ENCODE measurements around the gene ZXDC. TPM values are rescaled to one million over a fixed set of nuclear protein-coding genes. Genes with fewer than 3 reads are reported as not detected.

Gene ZXDC
- total RNA-seq, 1 experiment from 2014 or later, result 55.4 TPM

DNA sequence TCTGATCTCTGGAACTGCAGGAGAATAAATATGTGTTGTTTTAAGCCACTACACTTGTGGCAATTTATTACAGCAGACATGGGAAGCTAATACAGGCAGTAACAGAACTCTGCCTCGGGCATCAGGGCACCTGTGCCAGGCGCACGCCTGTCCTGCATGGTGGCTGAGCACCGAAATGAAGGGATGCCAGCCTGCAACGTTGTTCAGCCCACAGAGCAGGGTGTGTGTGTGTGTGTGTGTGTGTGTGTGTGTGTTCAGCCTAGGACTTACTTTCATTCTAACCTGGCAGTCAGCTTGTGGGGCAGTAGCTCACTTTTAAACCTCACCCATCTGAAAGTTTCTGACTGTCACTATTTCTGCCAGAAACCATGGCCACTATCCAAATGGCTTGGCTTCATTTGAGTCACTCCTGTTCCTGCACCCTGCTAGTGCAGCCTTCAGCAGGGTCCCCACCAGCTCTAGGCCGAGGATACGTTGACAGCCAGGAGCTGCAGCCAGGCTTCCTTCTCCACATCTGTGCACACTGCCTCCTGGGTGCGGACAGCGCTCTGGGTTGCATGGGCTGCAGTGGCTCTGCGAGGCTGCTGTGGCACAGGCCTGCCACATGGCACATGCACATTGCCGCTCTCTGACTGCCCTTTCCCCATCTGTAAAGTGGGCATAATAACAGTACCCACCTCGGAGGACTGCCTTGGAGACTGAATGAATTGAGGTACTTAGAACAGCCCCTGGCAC is 37.4 kb upstream of the ZXDC start:
- intact Hi-C loops (cut with micrococcal nuclease; ENCODE audit: unreplicated experiment), result no loop called here
- no peak for TF ChIP-seq EZH2 (IDR thresholded peaks at IDR 0.05; ENCODE audit: low read depth)
- TF ChIP-seq, protein P1, sequence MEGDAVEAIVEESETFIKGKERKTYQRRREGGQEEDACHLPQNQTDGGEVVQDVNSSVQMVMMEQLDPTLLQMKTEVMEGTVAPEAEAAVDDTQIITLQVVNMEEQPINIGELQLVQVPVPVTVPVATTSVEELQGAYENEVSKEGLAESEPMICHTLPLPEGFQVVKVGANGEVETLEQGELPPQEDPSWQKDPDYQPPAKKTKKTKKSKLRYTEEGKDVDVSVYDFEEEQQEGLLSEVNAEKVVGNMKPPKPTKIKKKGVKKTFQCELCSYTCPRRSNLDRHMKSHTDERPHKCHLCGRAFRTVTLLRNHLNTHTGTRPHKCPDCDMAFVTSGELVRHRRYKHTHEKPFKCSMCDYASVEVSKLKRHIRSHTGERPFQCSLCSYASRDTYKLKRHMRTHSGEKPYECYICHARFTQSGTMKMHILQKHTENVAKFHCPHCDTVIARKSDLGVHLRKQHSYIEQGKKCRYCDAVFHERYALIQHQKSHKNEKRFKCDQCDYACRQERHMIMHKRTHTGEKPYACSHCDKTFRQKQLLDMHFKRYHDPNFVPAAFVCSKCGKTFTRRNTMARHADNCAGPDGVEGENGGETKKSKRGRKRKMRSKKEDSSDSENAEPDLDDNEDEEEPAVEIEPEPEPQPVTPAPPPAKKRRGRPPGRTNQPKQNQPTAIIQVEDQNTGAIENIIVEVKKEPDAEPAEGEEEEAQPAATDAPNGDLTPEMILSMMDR (conservative IDR thresholded peaks at IDR 0.05), result no peak
- CTCF ChIA-PET, result interaction anchor here (0.6 to 0.8 kb wide), 3 partner anchors 11 to 430 kb away, joined by 3 to 4 read pairs (median 3); partner anchors contain the start of gene CHST13
- DNase-seq, result no peak
- Histone ChIP-seq H2AFZ (no peak overlapping the region), H3K4me2 (no peak overlapping the region), H3K4me1 (replicated peaks; ENCODE audit: insufficient read depth) (peaks cover 9% of the 10 kb centered on the region), H3K9me2 (ENCODE audit: insufficient read depth) (no peaks in the 10 kb centered on the region), H4K20me1 (ENCODE audit: insufficient read depth) (no peaks in the 10 kb centered on the region), H3K36me3 (ENCODE audit: low read depth) (no peaks in the 10 kb centered on the region), H3K9me3 (ENCODE audit: insufficient read depth, low read depth) (no peaks in the 10 kb centered on the region), H3F3A (ENCODE audit: insufficient read depth, low read depth) (no peaks in the 10 kb centered on the region), H3K4me3 (no peak overlapping the region), H3K27me3 (ENCODE audit: insufficient read depth, low read depth) (no peaks in the 10 kb centered on the region), H3K27ac (no peak overlapping the region), H3K79me2 (ENCODE audit: low read depth) (no peaks in the 10 kb centered on the region)
- POLR2A ChIA-PET (ENCODE audit: unreplicated experiment), result interaction anchor here (0.6 kb wide), 2 partner anchors 21 to 447 kb away, joined by 5 read pairs; no protein-coding TSS in a partner anchor
- no TSS peak for BruUV-seq (replicated peaks)

- H2AFZ ChIP-seq, result no peak overlapping the region
- no peaks in the 10 kb centered on the region for H3K36me3 ChIP-seq (ENCODE audit: low read depth)
- no peak overlapping the region for H3K27ac ChIP-seq
- H3F3A ChIP-seq (ENCODE audit: insufficient read depth, low read depth), result no peaks in the 10 kb centered on the region
- no peaks in the 10 kb centered on the region for H4K20me1 ChIP-seq (ENCODE audit: insufficient read depth)
- no peaks in the 10 kb centered on the region for H3K27me3 ChIP-seq (ENCODE audit: insufficient read depth, low read depth)
- H3K4me2 ChIP-seq, result no peak overlapping the region
- BruUV-seq (replicated peaks), result no TSS peak
- intact Hi-C loops (cut with micrococcal nuclease; ENCODE audit: unreplicated experiment), result no loop called here
- POLR2A ChIA-PET (ENCODE audit: unreplicated experiment), result no interaction called here
- H3K4me3 ChIP-seq, result no peak overlapping the region
- CTCF ChIA-PET, result interaction anchor here (1.1 kb wide), 1 partner anchor 29 kb away, joined by 4 read pairs; no protein-coding TSS in a partner anchor
- no peaks in the 10 kb centered on the region for H3K9me2 ChIP-seq (ENCODE audit: insufficient read depth)
- TF ChIP-seq, protein P1 (conservative IDR thresholded peaks at IDR 0.05), result no peak
- no peak for DNase-seq
- peaks cover 10% of the 10 kb centered on the region for H3K4me1 ChIP-seq (replicated peaks; ENCODE audit: insufficient read depth)
- no peaks in the 10 kb centered on the region for H3K9me3 ChIP-seq (ENCODE audit: insufficient read depth, low read depth)
- H3K79me2 ChIP-seq (ENCODE audit: low read depth), result no peaks in the 10 kb centered on the region
Observed at GRCh38 chr3:126512026-126512425, 36.3 kb upstream of the ZXDC start.

DNA sequence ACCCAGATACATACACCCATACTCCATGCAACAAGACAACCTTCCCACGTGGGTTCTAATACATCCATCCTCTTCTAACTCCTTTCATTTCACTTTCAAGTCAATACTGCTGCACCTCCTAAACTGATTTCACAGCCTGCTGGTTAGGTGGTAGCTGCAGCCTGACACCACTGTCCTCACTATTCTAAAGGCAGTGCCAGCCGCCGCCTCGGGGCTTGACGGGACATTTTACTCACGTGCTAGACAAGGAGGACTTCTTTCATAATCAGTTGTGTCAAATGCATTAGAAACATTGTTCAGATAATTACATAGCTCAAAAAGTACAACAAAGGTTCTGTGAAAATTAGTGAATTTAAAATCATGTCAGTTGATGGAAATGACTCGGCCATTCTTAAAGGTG is 35.6 kb upstream of the ZXDC start:
- TF ChIP-seq EZH2 (IDR thresholded peaks at IDR 0.05; ENCODE audit: low read depth), result no peak
- TF ChIP-seq, protein P1 (conservative IDR thresholded peaks at IDR 0.05), result no peak
- H3K4me2 ChIP-seq, result no peak overlapping the region
- H3K4me3 ChIP-seq, result no peak overlapping the region
- ChIA-PET POLR2A (ENCODE audit: unreplicated experiment) (no interaction called here), CTCF (interaction anchor here (0.7 to 1.1 kb wide), 2 partner anchors 10 to 29 kb away, joined by 3 to 4 read pairs; no protein-coding TSS in a partner anchor)
- no peaks in the 10 kb centered on the region for H3K36me3 ChIP-seq (ENCODE audit: low read depth)
- BruUV-seq (replicated peaks), result no TSS peak
- no peaks in the 10 kb centered on the region for H3K9me3 ChIP-seq (ENCODE audit: insufficient read depth, low read depth)
- no peaks in the 10 kb centered on the region for H3K9me2 ChIP-seq (ENCODE audit: insufficient read depth)
- H2AFZ ChIP-seq, result no peak overlapping the region
- peaks cover 10% of the 10 kb centered on the region for H3K4me1 ChIP-seq (replicated peaks; ENCODE audit: insufficient read depth)
- intact Hi-C loops (cut with micrococcal nuclease; ENCODE audit: unreplicated experiment), result no loop called here
- DNase-seq, result no peak
- H3K27me3 ChIP-seq (ENCODE audit: insufficient read depth, low read depth), result no peaks in the 10 kb centered on the region
- no peaks in the 10 kb centered on the region for H3K79me2 ChIP-seq (ENCODE audit: low read depth)
- H3K27ac ChIP-seq, result no peak overlapping the region
- H3F3A ChIP-seq (ENCODE audit: insufficient read depth, low read depth), result no peaks in the 10 kb centered on the region
- H4K20me1 ChIP-seq (ENCODE audit: insufficient read depth), result no peaks in the 10 kb centered on the region

Measured in PC-9 (cell line).